CD14-positive monocyte (primary cell): Measurements from ENCODE around the gene MARCHF3. TPM values are rescaled to one million over a fixed set of nuclear protein-coding genes. Genes with fewer than 3 reads are reported as not detected.

ENCODE experiments used
- DNase-seq, 3 donors: peaks; one replicate each; pipeline ENCODE4 v3.0.0-alpha.2; 2011 to 2022
- H2AFZ ChIP-seq: 2 replicates; pipeline ENCODE4 v1.6.0; 2012; ENCODE audit warnings: mild to moderate bottlenecking, low read depth, low read length, inconsistent platforms; ENCODE audit not compliant: insufficient read depth, poor library complexity, severe bottlenecking
- H3K27ac ChIP-seq, 2 donors: 1 replicate in 1 of 2; 2 replicates in 1 of 2; pipeline ENCODE4 v1.5.1; 2012 to 2013; ENCODE audit warnings: low read length in 2 of 2, control low read depth in 1 of 2, inconsistent platforms in 1 of 2, low read depth in 1 of 2, mild to moderate bottlenecking in 1 of 2
- H3K27me3 ChIP-seq, 2 donors: one replicate each; pipeline versions ENCODE4 v1.6.0 to v1.6.1; 2011 to 2013; ENCODE audit warnings: low read length in 2 of 2; ENCODE audit not compliant: control insufficient read depth in 2 of 2, insufficient read depth in 2 of 2
- H3K36me3 ChIP-seq, 2 donors: replicated peaks in 1 of 2; 1 replicate in 1 of 2; 2 replicates in 1 of 2; pipeline versions ENCODE4 v1.5.1 to v1.6.1; 2012 to 2013; ENCODE audit warnings: low read length in 2 of 2, control low read depth in 1 of 2, inconsistent platforms in 1 of 2, mild to moderate bottlenecking in 1 of 2; ENCODE audit not compliant: insufficient read depth in 2 of 2, control insufficient read depth in 1 of 2
- H3K4me1 ChIP-seq, 2 donors: 1 replicate in 1 of 2; 2 replicates in 1 of 2; pipeline versions ENCODE4 v1.5.1 to v1.6.1; 2012 to 2013; ENCODE audit warnings: low read length in 2 of 2, control low read depth in 1 of 2, inconsistent platforms in 1 of 2, mild to moderate bottlenecking in 1 of 2, moderate library complexity in 1 of 2; ENCODE audit not compliant: insufficient read depth in 2 of 2, control insufficient read depth in 1 of 2
- H3K4me2 ChIP-seq: replicated peaks from 2 replicates; pipeline ENCODE3; 2012; ENCODE audit warnings: low read length, moderate library complexity, mild to moderate bottlenecking; ENCODE audit not compliant: poor library complexity, severe bottlenecking; ENCODE audit errors: extremely low read depth
- H3K4me3 ChIP-seq, 3 experiments: fragments of 200-600 bp in 1 of 3; sonication (generic) in 1 of 3; replicated peaks in 1 of 3; 1 replicate in 2 of 3; 2 replicates in 1 of 3; pipeline ENCODE4 v1.5.1; 2011 to 2013; ENCODE audit warnings: low read length in 3 of 3, mild to moderate bottlenecking in 3 of 3, control low read depth in 2 of 3, low read depth in 2 of 3, inconsistent platforms in 1 of 3, moderate library complexity in 1 of 3
- H3K79me2 ChIP-seq: 2 replicates; pipeline ENCODE4 v1.6.0; 2012; ENCODE audit warnings: mild to moderate bottlenecking, control low read depth, inconsistent platforms, low read length, moderate library complexity; ENCODE audit not compliant: insufficient read depth
- H3K9ac ChIP-seq: 2 replicates; pipeline ENCODE4 v1.6.0; 2017; ENCODE audit warnings: low read length, mild to moderate bottlenecking; ENCODE audit not compliant: insufficient read depth, poor library complexity, severe bottlenecking
- H3K9me3 ChIP-seq, 2 donors: replicated peaks in 1 of 2; 1 replicate in 1 of 2; 2 replicates in 1 of 2; pipeline versions ENCODE4 v1.5.1 to v1.6.1; 2012 to 2013; ENCODE audit warnings: low read length in 2 of 2, control low read depth in 1 of 2; ENCODE audit not compliant: control insufficient read depth in 1 of 2, insufficient read depth in 1 of 2
- H4K20me1 ChIP-seq: 2 replicates; pipeline ENCODE4 v1.6.0; 2012; ENCODE audit warnings: mild to moderate bottlenecking, low read length, control low read depth, moderate library complexity; ENCODE audit not compliant: insufficient read depth
- H3K27ac Mint-ChIP-seq, 7 donors: one replicate each; pipeline ENCODE4 v1.8.0; 2020; ENCODE audit warnings: mild to moderate bottlenecking in 7 of 7, mixed read lengths in 7 of 7, moderate library complexity in 6 of 7, inconsistent platforms in 2 of 7
- H3K27me3 Mint-ChIP-seq, 3 donors: one replicate each; pipeline ENCODE4 v1.8.0; 2021 to 2022; ENCODE audit warnings: low read depth in 3 of 3, mild to moderate bottlenecking in 3 of 3, mixed read lengths in 3 of 3, moderate library complexity in 3 of 3, inconsistent platforms in 1 of 3
- H3K36me3 Mint-ChIP-seq, 2 donors: one replicate each; pipeline ENCODE4 v1.8.0; 2020; ENCODE audit warnings: mixed read lengths in 2 of 2, inconsistent platforms in 1 of 2, mild to moderate bottlenecking in 1 of 2
- H3K4me1 Mint-ChIP-seq: one replicate; pipeline ENCODE4 v1.8.0; 2020; ENCODE audit warnings: mild to moderate bottlenecking, mixed read lengths
- H3K4me3 Mint-ChIP-seq, 2 donors: one replicate each; pipeline ENCODE4 v1.8.0; 2020; ENCODE audit warnings: mild to moderate bottlenecking in 2 of 2, mixed read lengths in 2 of 2, moderate library complexity in 1 of 2
- H3K9me3 Mint-ChIP-seq, 7 donors: one replicate each; pipeline ENCODE4 v1.8.0; 2020 to 2022; ENCODE audit warnings: mixed read lengths in 7 of 7, mild to moderate bottlenecking in 6 of 7, moderate library complexity in 6 of 7, inconsistent platforms in 2 of 7
- CTCF ChIP-seq: fragments of 200-600 bp; IDR thresholded peaks from one replicate; pipeline ENCODE4 v1.8.0; 2022; ENCODE audit warnings: antibody characterized with exemption, mild to moderate bottlenecking
- WGBS: methylation state at CpG from one replicate; pipeline ENCODE4 v1.1.5; 2013; ENCODE audit warnings: missing lambda C conversion rate; ENCODE audit not compliant: insufficient coverage; 5-methylcytosine and 5-hydroxymethylcytosine counted together
- intact Hi-C, 2 donors: fragments of 100-400 bp; cut with micrococcal nuclease; formaldehyde crosslinking; loops; one replicate each; pipeline versions ENCODE4 v1.15.0 to v1.15.1; 2023
- polyA plus RNA-seq, 3 donors: library from polyadenylated mRNA; depleted of rRNA in 1 of 3; unstranded in 2 of 3; stranded (reverse) in 1 of 3; fragments of 300-500 nt in 2 of 3; fragments of >200 nt in 1 of 3; fragmentation: Illumina TruSeq in 2 of 3; gene quantifications; 1 replicate in 2 of 3; 2 replicates in 1 of 3; pipeline ENCODE4 v1.2.3, GENCODE V29; 2012 to 2021

Gene MARCHF3
- polyA plus RNA-seq, 3 donors: 0.88 to 1.6 (median 0.96) TPM

GRCh38 chr5:126878085-126878484 is 152.3 kb downstream of the MARCHF3 start:
- peaks cover 0 to 2% (median 0%) of the 10 kb centered on the region in 3 donors for H3K27me3 Mint-ChIP-seq
- H3K9me3 Mint-ChIP-seq: no peaks in the 10 kb centered on the region
- peaks cover 9 to 37% of the 10 kb centered on the region in 2 donors for H3K36me3 Mint-ChIP-seq
- H3K27ac Mint-ChIP-seq: no peak overlapping the region
- H2AFZ ChIP-seq: no peak overlapping the region
- H3K36me3 ChIP-seq: no peaks in the 10 kb centered on the region
- no peaks in the 10 kb centered on the region for H3K79me2 ChIP-seq
- no peak overlapping the region for H3K4me2 ChIP-seq
- H3K9ac ChIP-seq: no peak overlapping the region
- H3K27me3 ChIP-seq: no peaks in the 10 kb centered on the region
- no peak for TF ChIP-seq CTCF
- H3K4me1 Mint-ChIP-seq: no peaks in the 10 kb centered on the region
- over 99% methylated on average over 10 of the region's 13 CpGs for WGBS
- intact Hi-C loops: no loop called here
- no peaks in the 10 kb centered on the region for H3K4me1 ChIP-seq
- no peak for DNase-seq
- no peak overlapping the region for H3K4me3 ChIP-seq
- no peak overlapping the region for H3K27ac ChIP-seq
- H4K20me1 ChIP-seq: no peaks in the 10 kb centered on the region
- no peak overlapping the region for H3K4me3 Mint-ChIP-seq
- H3K9me3 ChIP-seq: no peaks in the 10 kb centered on the region

GRCh38 chr5:126877602-126878001 is 152.8 kb downstream of the MARCHF3 start:
- intact Hi-C loops: no loop called here
- TF ChIP-seq CTCF: no peak
- DNase-seq: no peak
- Mint-ChIP-seq H3K27ac (no peak overlapping the region), H3K9me3 (no peaks in the 10 kb centered on the region), H3K27me3 (peaks cover 0 to 2% (median 0%) of the 10 kb centered on the region in 3 donors), H3K4me1 (no peaks in the 10 kb centered on the region), H3K4me3 (no peak overlapping the region), H3K36me3 (peaks cover 9 to 41% of the 10 kb centered on the region in 2 donors)
- Histone ChIP-seq H3K36me3 (no peaks in the 10 kb centered on the region), H4K20me1 (no peaks in the 10 kb centered on the region), H2AFZ (no peak overlapping the region), H3K4me1 (no peaks in the 10 kb centered on the region), H3K9me3 (no peaks in the 10 kb centered on the region), H3K9ac (no peak overlapping the region), H3K27me3 (no peaks in the 10 kb centered on the region), H3K79me2 (no peaks in the 10 kb centered on the region), H3K4me3 (no peak overlapping the region), H3K27ac (no peak overlapping the region), H3K4me2 (no peak overlapping the region)
- WGBS: no CpG with 5 or more reads among the region's 7 CpGs
